IMR-90 (cell line): ENCODE measurements around the gene UXS1.

Experiments used
- CTCF ChIP-seq: conservative IDR thresholded peaks from 2 replicates; pipeline ENCODE4 v1.5.1; 2012; ENCODE audit warnings: mild to moderate bottlenecking, low read depth, low read length, improper control_type of control experiment
- ELK1 ChIP-seq: fragments of 150-350 bp; IDR thresholded peaks from 2 replicates; pipeline ENCODE4 v1.6.1; 2016; ENCODE audit warnings: low read depth, mild to moderate bottlenecking, low read length, moderate library complexity, borderline replicate concordance
- POLR2A ChIP-seq: IDR thresholded peaks from 2 replicates; pipeline ENCODE4 v1.6.1; 2012; ENCODE audit warnings: mild to moderate bottlenecking, low read depth, low read length

- TF ChIP-seq CTCF = no peak
- no peak for TF ChIP-seq POLR2A
- no peak for TF ChIP-seq ELK1
Measured at GRCh38 chr2:106191511-106192016, 2.5 kb downstream of the UXS1 start.
